ENCODE data around the gene WDR76. TPM values are rescaled to one million over a fixed set of nuclear protein-coding genes. Genes with fewer than 3 reads are reported as not detected.

Gene WDR76
- total and polyA plus RNA-seq, 8 donors: 8.6 to 23.1 (median 15.9) TPM

DNA sequence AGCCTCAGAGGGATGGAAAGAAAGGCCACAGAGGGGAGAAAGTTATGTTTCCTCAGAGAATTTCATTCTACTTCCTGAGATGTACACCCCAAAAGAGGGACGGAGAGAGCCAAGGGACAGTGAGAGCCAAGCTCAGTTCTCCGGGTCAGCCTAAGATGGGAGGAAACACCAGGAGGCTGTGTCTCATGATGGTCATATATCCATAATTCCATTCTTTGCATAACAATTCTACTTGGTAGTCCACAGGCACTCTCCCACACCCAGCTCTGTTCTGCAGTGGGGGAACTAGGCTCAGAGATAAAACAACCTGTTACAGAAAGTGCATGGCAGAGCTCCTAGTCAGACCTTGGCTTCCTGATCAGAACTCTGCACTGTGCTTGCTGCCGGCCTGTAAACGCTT lies 54.4 kb downstream of the WDR76 start:
- Histone ChIP-seq H3K27me3 (no peaks in the 10 kb centered on the region), H3K9me3 (no peaks in the 10 kb centered on the region), H3K4me1 (no peaks in the 10 kb centered on the region), H3K27ac (no peak overlapping the region), H3K4me3 (no peak overlapping the region), H3K36me3 (peaks cover 0 to 10% of the 10 kb centered on the region in 2 donors)
- TF ChIP-seq, protein P1, sequence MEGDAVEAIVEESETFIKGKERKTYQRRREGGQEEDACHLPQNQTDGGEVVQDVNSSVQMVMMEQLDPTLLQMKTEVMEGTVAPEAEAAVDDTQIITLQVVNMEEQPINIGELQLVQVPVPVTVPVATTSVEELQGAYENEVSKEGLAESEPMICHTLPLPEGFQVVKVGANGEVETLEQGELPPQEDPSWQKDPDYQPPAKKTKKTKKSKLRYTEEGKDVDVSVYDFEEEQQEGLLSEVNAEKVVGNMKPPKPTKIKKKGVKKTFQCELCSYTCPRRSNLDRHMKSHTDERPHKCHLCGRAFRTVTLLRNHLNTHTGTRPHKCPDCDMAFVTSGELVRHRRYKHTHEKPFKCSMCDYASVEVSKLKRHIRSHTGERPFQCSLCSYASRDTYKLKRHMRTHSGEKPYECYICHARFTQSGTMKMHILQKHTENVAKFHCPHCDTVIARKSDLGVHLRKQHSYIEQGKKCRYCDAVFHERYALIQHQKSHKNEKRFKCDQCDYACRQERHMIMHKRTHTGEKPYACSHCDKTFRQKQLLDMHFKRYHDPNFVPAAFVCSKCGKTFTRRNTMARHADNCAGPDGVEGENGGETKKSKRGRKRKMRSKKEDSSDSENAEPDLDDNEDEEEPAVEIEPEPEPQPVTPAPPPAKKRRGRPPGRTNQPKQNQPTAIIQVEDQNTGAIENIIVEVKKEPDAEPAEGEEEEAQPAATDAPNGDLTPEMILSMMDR (IDR thresholded peaks at IDR 0.05): no peak
- no peak for DNase-seq
- intact Hi-C loops (cut with DNase I): no loop called here
- ATAC-seq: no peak

DNA sequence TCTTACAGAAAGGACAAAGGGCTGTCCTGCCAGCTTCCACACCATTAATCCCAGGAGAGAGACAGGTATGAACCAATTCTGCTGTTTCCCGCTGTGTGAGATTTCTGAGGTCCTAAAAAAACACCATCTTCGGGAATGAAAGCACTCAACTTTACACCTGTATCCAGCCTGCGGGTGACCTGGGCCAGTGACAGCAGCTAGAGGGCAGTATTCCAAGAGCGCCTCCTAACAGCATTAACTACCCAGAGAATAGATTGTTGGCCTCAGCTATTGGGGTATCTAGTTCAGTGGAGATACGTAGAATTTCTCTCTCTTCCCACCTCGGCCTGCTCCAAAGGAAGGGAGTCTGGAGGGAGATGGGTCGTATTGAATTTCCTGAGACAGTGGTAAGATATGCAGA lies 55.1 kb downstream of the WDR76 start:
- H3K36me3 ChIP-seq: peaks cover 0 to 10% of the 10 kb centered on the region in 2 donors
- H3K4me1 ChIP-seq: no peaks in the 10 kb centered on the region
- ATAC-seq (no peak), DNase-seq (no peak)
- H3K27ac ChIP-seq: no peak overlapping the region
- intact Hi-C loops (cut with DNase I): no loop called here
- H3K27me3 ChIP-seq: no peaks in the 10 kb centered on the region
- H3K4me3 ChIP-seq: no peak overlapping the region
- H3K9me3 ChIP-seq: no peaks in the 10 kb centered on the region
- TF ChIP-seq, protein P1 (IDR thresholded peaks at IDR 0.05): peak in 1 of 2 donors; percentile 21

DNA sequence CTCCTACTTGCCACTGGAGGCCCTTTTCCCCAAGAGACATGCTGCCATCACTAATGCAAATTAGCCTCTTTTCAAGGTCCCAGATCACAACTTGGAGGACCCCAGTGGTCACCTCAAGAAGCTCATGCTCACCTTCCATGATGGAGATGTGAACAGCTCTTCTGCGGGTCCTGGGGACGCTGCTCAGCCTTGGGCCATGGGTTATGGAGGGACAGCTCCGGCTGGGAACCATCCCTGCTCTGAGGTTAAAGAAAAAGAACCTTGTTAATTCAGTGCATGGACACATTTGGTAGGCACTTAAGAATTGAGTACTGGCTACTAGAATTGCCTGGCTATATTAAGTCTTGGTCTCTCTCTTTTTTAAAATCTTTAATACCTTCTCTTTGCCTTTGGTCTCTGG lies 56.8 kb downstream of the WDR76 start:
- Histone ChIP-seq H3K36me3 (peaks cover 0 to 10% of the 10 kb centered on the region in 2 donors), H3K4me3 (no peak overlapping the region), H3K27me3 (no peaks in the 10 kb centered on the region), H3K9me3 (no peaks in the 10 kb centered on the region), H3K4me1 (no peaks in the 10 kb centered on the region), H3K27ac (no peak overlapping the region)
- intact Hi-C loops (cut with DNase I): no loop called here
- ATAC-seq: no peak
- TF ChIP-seq, protein P1 (IDR thresholded peaks at IDR 0.05): no peak
- DNase-seq: no peak

DNA sequence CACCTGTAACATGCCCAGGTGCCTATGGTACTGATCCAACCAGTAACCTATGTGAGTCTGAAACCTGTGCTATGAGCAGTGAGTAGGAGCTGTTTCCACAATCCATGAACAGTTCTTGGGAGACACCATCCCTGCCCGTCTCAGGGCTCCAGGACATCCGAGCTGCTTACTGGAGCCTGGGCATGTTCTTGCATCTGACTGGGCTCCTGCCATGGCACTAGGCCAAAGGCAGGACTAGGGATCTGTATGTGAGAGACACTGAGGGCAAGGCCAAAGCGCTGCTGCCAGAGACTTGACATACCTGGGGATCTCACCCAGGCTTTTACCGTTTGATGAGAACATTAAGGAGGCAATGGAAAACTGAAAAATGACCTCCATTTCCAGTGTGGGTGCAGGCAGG lies 59.8 kb downstream of the WDR76 start:
- intact Hi-C loops (cut with DNase I): no loop called here
- H3K27ac ChIP-seq: no peak overlapping the region
- TF ChIP-seq, protein P1 (IDR thresholded peaks at IDR 0.05): no peak
- H3K4me1 ChIP-seq: no peaks in the 10 kb centered on the region
- H3K36me3 ChIP-seq: no peaks in the 10 kb centered on the region
- no peak for DNase-seq
- H3K4me3 ChIP-seq: no peak overlapping the region
- no peak for ATAC-seq
- no peaks in the 10 kb centered on the region for H3K9me3 ChIP-seq
- H3K27me3 ChIP-seq: no peaks in the 10 kb centered on the region

DNA sequence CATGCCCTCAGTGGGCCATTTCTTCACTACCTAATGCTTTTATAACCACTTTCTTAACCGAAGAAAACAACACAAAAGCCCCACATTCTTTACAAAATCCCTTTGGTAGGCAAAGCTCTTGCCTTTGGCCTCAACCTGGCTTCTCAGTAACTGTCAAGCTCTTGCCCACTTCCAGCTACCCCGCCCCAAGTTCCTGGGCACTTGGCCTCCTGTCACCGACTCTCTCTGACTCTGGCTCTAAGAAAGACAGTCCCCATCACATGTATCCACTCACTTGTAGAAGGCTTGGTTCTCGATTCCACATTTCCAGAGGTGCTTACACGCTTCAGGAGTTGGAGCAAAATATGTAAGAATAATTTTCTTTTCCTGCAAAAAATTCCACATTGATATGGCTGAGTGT lies 61.1 kb downstream of the WDR76 start:
- Histone ChIP-seq H3K27ac (no peak overlapping the region), H3K9me3 (no peaks in the 10 kb centered on the region), H3K4me1 (no peaks in the 10 kb centered on the region), H3K27me3 (no peaks in the 10 kb centered on the region), H3K36me3 (no peaks in the 10 kb centered on the region), H3K4me3 (no peak overlapping the region)
- DNase-seq (no peak), ATAC-seq (no peak)
- intact Hi-C loops (cut with DNase I): no loop called here
- TF ChIP-seq, protein P1 (IDR thresholded peaks at IDR 0.05): no peak

Data from left lung (tissue), 10 donors.